NCI-H146 treated with DMSO at 0.1 percent for 48 hours (cell line): ENCODE data around the gene LTBP1.
"Not testable (repeated sequence)": the region's sequence is repeated elsewhere in the genome, so short reads cannot be mapped to it uniquely, and the experiment has no call there.

ENCODE experiments used
- DNase-seq: peaks from one replicate; lab custom pipeline; 2025; ENCODE audit not compliant: unreplicated experiment; lab: John Stamatoyannopoulos, UW

The LTBP1 gene

DNA sequence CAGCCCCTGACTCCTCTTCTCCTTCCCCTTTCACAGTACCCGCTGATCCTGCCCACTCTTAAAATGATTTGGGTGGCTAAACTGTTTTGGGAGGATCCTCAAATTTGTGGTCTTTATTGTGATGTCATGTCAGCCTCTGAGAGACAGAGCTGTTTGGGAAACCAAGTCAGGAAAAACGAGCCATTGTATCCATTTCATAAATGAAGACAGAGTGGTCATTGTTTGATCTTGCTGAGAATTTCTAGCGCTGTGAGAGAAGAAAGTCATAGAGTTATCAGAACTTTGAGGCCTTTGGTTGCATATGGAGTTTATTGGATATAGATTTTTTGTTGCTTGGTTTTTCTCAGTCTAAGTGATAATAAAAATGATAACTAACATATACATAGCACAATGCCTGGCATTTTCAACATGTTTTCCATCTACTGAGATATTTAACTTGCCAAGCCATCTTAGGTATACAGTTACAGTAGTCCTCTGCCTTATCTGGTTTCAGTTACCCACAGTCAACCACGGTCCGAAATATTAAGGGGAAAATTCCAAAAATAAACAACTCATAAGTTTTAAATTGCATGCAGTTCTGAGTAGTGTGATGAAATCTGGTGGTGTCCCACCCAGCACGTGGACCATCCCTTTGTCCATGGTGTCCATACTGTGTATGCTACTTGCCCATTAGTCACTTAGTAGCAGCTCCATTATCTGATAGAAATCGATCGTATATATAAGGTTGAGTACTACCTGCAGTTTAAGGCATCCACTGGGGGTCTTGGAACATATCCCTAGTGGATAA lies 424.7 kb downstream of the LTBP1 start:
- DNase-seq, result no peak

DNA sequence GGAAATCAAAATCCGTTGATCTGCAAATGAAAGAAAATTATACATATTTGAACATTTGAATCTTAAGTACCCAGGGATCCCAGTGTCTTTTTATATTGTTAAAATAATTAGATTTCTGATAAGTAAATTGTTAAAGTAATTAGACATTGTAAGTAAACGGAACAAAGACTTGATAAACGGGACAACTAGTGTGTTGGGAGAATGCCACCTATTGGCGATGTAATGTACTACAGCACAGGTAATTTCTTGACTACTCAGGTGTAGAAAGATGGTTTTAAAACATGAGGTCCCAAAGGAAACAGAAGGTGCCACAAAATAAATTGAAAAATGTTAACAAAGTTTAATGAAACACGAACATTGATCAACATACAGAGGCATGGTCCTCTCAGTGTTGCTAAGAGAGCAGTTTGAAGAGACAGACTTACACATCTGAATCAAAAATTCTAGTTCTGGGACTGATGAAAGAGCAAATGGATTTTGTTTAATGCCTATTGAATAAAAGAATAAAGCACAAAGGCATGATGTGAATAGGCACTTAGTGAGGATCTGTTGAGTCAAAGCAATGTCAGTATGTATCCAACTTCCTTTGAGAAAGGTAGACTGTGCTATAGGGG lies 426.3 kb downstream of the LTBP1 start:
- peak; percentile 30 for DNase-seq

DNA sequence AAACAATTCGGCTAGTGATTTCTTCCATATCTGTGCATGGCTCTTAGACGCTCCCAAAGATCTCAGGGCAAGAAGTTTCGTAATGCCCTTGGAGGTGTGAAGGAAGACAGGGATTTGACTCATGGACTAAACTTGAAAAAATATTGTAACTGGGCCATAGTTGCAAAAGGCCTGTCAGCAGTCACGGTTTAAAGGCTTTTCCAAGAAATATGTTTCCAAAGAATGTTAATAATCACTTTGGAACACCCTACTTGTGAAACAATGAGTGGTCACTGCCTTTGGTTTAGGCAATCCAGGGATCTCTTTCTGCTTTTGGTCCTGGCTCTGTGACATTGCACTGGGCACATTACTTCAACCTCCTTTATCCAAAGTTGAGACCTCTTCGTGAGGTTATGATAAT lies 427.2 kb downstream of the LTBP1 start:
- DNase-seq, result no peak

DNA sequence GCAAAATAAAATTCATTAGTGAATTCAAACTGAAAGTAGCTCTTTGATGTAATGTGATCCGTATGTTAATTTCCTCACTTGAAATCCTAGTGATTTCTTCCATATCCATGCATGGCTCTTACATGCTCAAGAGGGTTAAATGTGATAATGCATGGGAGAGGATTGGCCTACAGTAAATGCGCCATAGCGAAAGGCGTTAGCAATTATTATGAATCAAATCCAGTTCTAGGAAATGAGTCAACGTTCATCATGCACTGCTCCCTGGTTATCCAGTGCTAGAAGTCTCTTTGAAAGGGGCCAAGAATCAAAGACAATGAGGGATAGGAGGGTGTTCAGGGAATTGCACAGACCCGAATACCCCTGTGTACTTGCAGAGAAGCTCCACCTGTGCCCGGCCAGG lies 428.3 kb downstream of the LTBP1 start:
- DNase-seq, result no peak

DNA sequence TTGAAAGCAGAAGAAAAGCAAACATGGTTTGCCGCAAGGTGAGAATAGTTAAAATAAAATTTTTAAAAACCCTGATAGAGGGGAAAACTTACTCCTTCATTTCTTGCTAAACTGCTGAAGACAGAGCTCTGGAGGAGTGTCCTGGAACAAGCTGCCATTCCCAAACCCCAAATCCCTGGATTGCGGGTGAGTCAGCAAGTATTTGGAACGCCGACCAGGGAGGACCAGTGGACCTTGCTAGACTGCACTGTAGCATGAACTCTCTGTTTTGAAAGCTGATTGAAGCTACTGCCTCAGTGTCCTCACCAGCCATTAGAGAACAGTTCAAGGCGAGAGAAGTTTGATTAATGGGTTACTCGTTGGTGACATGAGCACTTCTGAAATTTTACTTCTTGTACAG lies 430.3 kb downstream of the LTBP1 start:
- no peak for DNase-seq

DNA sequence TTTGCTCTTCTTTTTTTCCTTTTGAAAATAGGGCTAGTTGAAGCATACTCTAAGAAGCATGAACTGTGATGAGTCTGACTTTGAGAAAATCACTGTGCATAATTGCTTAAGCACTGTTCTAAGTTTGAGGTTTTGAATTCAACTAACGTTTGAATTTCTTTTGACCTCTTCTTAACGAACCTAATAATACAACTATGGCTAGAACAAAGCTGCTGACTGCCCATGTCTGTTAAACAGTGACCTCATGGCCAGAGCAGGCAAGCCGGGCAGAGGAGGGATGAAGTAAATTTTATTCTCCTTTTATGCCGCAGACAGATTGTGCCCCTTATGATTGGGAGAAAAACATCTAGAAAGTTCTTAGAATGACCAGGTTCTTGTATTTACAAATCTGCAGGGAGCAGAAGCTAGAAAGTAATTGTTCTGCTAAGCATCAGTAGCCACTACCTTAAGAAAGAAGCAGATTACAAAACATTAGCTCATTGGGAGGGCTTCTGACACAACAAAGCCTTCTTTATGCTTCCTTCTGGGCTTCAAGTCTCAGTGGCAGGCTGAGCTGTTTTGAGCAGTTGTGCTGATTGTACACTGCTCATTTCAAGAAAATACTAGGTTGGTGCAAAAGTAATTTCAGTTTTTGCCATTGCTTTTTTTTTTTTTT lies 431.9 kb downstream of the LTBP1 start:
- no peak for DNase-seq

DNA sequence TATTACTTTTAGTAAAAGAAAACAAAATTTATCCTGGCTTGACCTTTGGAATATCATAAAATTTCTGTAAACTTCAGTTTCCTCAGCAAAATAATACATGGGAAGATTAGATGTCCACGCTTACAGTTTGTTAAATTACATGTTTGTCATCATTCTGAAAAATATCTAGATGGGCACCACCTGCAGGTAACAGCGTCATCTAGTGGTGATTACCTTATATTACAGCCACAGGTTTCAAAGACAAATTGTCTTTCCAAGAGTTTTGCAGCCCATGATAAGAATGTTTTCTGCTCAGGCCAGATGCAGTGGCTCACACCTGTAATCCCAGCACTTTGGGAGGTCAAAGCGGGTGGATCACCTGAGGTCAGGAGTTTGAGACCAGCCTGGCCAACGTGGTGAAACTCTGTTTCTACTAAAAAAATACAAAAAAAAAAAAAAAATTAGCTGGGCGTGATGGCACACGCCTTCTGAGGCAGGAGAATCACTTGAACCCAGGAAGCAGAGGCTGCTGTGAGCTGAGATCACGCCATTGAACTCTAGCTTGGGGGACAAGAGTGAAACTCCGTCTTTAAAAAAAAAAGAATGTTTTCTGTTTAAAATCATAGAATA lies 433.4 kb downstream of the LTBP1 start:
- DNase-seq, result no peak

DNA sequence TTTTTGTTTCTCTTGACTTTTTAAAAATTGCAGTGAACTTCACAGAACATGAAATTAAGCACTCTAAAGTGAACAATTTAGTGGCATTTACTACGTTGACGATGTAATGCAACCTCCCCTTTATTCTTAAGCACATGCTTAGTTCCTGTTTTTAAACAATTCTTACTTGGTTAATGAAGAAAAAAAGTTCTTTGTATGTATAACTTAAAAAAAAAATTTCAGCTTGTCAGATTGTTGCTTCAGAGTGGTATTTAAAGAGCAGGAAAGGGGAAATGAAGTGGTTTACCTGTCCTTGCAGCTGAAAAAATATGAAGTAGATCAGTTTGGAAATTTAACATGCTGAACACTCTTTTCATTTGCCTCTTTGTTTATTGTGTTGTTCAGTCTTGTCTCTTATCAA lies 434.0 kb downstream of the LTBP1 start:
- DNase-seq, result no peak

DNA sequence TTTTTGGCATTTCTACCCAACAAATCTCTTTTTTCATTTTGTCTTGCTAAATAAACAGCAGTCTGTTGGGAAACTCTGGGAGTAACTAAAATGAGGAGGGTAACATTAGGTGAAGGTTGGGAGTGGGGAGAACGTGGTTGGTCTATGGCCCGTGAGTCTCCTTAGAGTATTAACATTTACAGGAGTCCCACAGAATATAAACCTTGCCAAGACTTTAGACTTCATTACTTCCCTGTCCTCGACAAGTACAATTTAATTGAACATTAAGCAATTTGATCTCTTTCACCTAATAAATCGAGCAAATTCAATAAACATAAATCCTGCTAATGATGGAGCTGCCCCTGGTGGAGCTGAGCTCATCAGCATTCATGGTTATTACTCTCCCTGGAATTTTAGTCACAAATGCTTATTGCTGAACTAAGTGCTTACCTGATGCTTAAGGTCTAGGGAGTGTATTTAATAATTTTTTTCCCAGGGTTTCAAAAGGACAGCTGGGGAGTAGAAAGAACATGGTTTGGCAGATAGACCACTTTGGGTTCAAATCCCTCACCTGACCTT lies 434.6 kb downstream of the LTBP1 start:
- DNase-seq, result no peak

DNA sequence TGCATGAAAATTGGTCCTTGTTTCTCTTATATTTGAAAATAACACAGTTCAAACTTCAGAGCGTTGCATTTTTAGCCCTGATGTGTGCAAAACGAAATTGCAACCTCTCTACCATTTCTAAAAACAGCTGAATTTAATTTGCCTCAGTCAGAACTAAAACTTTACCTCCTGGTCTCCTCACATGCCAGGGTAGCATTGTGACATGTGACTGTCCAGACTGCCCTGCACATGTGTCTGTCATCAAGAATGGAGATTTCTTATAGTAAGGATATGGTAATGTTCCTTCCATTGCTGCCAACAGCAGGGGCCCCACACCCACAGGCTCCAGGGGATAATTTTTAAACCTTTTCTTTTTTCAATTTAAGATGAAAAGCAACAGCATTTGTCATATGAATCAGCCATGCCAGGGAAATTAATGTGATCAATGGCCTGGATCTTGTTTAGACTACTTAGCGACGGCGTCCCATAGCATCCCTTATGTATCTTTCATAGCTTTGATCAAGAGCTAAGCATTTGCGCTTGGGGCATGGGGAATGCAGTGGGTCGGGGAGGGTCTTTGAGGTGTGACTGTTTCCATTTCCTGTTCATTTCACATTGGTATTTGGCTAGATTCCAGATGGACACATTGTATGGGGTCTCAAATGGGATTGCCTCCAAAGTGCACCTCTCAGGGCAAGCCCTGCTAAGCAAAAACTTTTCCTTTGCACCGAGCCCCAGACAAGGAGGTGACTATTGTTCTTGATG lies 437.3 kb downstream of the LTBP1 start:
- DNase-seq, result no peak

DNA sequence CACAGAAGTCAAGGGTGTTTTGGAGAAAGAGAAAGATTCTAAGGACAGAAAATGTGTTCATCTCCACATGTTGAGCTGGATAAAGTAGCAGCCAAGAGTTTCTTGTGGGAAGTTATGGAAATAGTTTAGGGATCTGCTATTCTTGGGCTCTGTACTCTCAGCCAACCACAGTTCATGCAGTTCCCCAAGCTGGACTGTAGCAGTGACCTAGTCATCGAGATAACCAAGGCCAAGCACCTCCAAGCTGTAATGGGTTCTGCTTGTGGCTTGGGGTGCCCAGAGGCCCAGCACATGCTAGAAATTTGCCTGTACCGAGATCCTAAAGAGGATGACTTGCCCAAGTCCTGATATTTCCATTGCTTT lies 437.8 kb downstream of the LTBP1 start:
- DNase-seq, result no peak

DNA sequence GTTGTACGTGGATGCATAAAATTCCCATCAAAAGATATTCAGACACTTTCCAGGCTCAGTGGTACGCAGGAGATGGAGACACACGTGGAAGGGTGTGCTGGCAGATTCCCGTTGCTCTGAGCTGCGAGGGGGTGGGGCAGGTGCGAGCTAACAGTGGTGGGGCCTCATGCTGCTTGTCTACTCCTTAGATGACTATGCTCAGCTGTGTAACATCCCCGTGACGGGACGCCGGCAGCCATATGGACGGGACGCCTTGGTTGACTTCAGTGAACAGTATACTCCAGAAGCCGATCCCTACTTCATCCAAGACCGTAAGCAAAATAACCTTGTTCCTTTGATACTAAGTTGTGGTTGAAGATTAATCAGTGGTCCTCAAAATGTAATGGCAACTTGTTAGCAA lies 442.2 kb downstream of the LTBP1 start:
- no peak for DNase-seq

DNA sequence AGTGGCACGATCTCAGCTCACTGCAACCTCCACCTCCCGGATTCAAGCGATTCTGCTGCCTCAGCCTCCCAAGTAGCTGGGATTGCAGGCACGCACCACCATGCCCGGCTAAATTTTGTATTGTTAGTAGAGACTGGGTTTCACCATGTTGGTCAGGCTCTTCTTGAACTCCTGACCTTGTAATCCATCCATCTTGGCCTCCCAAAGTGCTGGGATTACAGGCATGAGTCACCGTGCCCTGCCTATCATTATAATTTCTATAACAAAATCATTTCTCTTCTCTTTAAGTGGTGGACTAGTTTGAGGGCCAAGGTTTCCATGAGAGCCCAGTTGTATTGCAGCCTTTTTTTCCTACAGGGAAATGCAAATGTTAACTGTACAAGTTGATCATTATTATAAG lies 442.9 kb downstream of the LTBP1 start:
- not testable (repeated sequence) for DNase-seq

DNA sequence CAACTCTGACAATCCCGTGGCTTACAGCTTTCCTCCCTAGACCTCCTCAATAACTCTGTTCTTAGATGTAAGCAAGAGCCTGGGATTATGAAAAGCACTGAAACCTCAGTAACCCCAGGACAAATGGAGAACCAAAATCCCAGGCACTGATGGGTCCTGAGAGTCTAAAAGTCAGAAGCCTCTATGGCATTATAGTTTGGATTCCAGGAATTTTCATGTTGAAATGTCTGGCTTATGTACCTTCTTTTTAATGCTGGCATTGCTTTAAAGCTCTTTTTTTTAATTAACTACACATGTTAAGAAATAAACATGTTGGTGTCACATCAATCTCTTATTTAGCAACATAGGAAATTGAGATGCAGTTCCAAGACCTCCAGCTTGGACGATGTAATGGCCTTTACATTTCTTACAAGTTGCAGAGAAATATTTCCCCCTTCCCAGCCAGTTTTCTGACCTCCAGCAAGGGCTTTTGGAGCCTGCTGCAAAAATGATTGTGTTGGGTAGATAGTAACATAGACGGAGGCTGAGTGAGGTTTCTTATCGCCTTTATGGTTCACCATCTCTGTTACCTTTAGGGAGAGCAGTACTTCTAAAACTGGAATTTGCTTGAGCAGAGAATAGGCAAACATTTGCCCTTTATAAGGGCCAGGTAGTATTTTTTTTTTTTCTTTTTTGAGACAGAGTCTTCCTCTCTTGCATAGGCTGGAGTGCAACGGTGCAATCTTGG lies 444.9 kb downstream of the LTBP1 start:
- no peak for DNase-seq

DNA sequence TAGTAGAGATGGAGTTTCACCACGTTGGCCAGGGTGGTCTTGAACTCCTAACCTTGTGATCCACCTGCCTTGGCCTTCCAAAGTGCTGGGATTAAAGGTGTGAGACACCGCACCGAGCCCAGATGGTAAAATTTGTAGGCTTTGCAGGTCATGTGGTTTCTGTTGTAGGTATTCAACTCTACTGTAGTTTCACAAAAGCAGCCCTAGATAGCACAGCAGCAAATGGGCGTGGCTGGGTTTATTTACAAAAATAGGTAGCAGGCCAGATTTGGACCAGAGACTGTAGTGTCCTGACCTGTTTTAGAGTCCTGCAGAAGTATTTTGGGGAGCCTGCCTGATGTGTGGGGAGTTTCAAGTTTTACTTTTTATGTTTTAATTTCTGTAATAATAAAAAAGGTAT lies 445.6 kb downstream of the LTBP1 start:
- DNase-seq, result no peak

DNA sequence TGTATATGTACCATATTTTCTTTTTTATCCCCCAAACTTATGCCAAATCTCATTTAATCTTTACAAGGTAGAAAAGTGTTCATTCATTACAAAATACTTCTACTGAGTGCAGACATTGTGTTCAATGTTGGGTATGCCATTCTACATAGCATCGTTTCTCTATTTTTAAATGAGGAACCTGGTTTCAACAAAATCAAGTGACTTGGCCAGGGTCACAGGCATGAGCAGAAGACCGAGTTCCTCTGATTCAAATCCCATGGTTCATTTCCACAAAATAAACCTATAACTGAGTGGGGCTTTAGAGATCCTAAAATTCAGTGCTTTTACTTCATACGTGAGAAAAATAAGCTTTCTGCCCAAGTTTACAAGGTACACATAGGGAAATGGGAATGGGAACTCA lies 448.3 kb downstream of the LTBP1 start:
- DNase-seq, result no peak

DNA sequence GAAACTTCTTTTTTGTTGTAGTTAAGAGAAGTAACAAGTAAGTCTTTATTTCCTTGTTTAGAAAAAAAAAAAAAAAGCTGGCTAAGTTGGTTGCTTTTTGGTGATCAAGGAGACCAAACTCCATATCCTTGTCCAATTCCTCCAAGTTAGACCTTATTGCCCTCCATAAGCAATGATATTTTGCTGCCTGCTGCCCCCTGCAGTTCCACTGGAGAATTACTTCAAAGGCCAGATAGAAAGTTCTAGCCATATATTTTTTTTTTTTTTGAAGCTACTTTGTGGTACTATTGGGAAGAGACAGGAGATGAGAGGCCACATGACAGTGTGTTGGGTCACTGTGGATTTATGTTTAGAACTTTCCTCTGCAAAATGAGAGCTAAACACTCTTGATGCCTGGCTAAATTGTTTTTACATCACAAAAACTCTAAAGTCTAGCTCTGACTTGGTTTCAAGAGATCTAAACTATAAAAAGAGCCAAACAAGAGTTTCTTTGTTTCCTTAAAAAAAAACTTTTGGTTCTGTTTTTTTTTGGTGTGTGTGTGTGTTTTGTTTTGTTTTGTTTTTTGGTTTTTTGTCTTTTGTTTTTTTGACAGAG lies 449.0 kb downstream of the LTBP1 start:
- DNase-seq, result no peak

DNA sequence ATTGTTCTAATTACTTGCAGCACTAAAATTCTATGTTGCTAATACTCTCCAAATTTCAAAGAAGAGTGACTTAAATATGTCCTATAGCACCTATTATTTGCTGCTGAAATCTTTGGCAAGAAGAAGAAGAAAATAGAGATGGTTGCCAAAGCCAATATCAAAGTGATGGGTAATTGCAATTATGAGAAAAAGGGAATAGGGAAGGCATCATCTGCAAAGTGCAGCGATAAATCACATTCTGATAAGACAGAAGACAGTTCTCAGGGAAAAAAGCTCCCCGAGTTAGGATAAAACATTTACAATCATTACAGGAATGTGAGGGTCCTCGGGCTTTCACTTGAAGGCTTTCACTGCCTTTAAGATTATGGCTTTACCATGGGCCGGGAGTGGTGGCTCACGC lies 457.6 kb downstream of the LTBP1 start:
- DNase-seq, result no peak

DNA sequence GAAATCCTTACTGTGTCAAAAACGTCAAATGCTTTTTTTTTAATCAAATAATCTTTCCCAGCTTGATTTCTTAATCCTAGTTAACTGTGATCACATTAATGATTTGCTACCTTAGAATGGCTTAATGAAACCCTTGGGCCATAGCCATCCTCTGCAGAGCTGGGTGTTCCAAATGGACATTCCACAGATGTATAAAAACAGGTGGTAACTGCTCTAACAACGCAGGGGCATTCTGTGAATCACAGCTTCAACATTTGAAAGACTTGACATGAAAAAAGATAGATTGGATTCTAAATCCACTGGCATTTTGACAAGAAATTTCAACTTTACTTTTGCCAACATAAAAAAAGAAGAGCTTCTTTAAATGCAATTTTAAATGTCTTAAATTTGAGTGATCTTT lies 459.9 kb downstream of the LTBP1 start:
- no peak for DNase-seq

DNA sequence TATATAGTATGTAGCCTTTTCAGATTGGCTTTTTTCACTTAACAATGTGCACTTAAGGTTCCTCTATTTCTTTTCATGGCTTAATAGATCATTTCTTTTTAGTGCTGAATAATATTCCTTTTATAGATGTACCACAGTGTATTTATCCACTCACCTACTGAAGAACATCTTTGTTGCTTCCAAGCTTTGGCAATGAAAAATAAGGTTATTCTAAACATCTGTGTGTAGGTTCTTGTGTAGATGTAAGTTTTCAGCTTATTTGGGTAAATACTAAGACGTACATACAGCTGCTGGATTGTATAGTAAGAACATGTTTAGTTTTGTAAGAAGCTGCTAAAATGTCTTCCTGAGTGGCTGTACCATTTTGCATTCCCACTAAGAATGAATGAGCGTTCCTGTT lies 461.4 kb downstream of the LTBP1 start:
- no peak for DNase-seq
